GM18519 (cell line): Measurements from ENCODE around the gene PCDHGA8.
"Not testable (repeated sequence)": the region's sequence is repeated elsewhere in the genome, so short reads cannot be mapped to it uniquely, and the experiment has no call there.

Experiments used
- ATAC-seq: cut with Tn5 transposase; IDR thresholded peaks from one replicate; pipeline ENCODE4 v1.9.1; 2021; ENCODE audit warnings: mild to moderate bottlenecking, moderate library complexity; ENCODE audit not compliant: unreplicated experiment, low FRiP score

Gene PCDHGA8

DNA sequence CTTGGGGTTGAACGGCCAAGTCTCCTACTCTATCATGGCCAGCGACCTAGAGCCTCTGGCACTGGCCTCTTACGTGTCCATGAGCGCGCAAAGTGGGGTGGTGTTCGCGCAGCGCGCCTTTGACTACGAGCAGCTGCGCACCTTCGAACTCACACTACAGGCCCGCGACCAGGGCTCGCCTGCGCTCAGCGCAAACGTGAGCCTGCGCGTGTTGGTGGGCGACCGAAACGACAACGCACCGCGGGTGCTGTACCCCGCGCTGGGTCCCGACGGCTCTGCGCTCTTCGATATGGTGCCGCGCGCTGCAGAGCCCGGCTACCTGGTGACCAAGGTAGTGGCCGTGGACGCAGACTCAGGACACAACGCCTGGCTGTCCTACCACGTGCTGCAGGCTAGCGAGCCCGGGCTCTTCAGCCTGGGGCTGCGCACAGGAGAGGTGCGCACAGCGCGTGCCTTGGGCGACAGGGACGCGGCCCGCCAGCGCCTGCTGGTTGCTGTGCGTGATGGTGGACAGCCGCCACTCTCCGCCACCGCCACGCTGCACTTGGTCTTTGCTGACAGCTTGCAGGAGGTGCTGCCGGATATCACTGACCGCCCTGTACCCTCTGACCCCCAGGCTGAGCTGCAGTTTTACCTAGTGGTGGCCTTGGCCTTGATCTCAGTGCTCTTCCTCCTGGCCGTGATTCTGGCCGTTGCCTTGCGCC, 7.3 kb downstream of the PCDHGA8 start:
- no peak for ATAC-seq

- no peak for ATAC-seq
Measured at GRCh38 chr5:141402553-141403243, 10.3 kb downstream of the PCDHGA8 start, which contains the start of gene PCDHGA9. TSS of gene PCDHGA9 (plus strand) at chr5:141402778. CDS start at chr5:141402953, 175 bp downstream.

DNA sequence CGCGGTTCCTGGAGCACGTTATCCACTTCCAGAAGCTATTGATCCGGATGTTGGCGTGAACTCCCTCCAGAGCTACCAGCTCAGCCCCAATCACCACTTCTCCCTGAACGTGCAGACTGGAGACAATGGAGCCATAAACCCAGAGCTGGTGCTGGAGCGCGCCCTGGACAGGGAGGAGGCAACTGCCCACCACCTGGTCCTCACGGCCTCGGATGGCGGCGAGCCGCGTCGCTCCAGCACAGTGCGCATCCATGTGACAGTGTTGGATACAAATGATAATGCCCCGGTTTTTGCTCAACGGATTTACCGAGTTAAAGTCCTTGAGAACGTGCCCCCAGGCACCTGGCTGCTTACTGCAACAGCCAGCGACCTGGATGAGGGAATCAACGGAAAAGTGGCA, 11.0 kb downstream of the PCDHGA8 start:
- no peak for ATAC-seq

- ATAC-seq: not testable (repeated sequence)
Measured at GRCh38 chr5:141407790-141408505, 15.5 kb downstream of the PCDHGA8 start, which contains the start of gene PCDHGB6. TSS of gene PCDHGB6 (plus strand) at chr5:141408021. CDS start at chr5:141408203, 182 bp downstream.

DNA sequence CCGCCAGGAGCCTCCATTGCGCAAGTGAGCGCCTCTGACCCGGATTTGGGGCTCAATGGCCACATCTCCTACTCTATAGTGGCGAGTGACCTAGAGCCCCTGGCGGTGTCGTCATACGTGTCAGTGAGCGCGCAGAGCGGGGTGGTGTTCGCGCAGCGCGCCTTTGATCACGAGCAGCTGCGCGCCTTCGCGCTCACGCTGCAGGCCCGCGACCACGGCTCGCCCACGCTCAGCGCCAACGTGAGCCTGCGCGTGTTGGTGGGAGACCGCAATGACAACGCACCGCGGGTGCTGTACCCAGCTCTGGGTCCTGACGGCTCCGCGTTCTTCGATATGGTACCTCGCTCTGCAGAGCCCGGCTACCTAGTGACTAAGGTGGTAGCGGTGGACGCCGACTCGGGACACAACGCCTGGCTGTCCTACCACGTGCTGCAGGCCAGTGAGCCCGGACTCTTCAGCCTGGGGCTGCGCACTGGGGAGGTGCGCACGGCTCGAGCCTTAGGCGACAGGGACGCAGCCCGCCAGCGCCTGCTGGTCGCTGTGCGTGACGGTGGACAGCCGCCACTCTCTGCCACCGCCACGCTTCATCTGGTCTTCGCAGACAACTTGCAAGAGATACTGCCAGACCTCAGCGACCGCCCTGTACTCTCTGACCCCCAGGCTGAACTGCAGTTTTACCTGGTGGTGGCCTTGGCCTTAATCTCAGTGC, 17.3 kb downstream of the PCDHGA8 start:
- ATAC-seq: no peak

- ATAC-seq: no peak
Measured at GRCh38 chr5:141411575-141411974, 19.1 kb downstream of the PCDHGA8 start.

- ATAC-seq: peak; percentile 74
Measured at GRCh38 chr5:141412854-141413539, 20.6 kb downstream of the PCDHGA8 start, which contains the start of gene PCDHGA10. TSS of gene PCDHGA10 (plus strand) at chr5:141412987. CDS start at chr5:141413176, 189 bp downstream.

DNA sequence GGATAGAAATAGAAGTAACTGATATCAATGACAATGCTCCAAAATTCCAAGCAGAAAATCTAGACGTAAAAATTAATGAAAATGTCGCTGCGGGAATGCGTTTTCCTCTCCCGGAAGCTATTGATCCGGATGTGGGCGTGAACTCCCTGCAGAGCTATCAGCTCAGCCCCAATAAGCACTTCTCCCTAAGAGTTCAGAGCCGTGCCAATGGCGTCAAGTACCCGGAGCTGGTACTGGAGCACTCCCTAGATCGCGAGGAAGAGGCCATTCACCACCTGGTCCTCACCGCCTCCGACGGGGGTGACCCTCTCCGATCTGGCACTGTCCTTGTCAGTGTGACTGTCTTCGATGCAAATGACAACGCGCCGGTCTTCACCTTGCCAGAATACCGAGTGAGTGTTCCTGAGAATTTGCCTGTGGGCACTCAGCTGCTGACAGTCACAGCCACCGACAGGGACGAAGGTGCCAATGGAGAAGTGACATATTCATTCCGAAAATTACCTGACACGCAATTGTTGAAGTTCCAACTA, 21.2 kb downstream of the PCDHGA8 start:
- no peak for ATAC-seq

- ATAC-seq: not testable (repeated sequence)
Measured at GRCh38 chr5:141414548-141415274, 22.3 kb downstream of the PCDHGA8 start.

DNA sequence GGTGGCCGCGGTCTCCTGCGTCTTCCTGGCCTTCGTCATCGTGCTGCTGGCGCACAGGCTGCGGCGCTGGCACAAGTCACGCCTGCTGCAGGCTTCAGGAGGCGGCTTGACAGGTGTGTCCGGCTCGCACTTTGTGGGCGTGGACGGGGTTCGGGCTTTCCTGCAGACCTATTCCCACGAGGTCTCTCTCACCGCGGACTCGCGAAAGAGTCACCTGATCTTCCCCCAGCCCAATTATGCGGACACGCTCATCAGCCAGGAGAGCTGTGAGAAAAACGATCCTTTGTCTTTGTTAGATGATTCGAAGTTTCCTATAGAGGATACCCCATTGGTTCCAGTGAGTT, 22.8 kb downstream of the PCDHGA8 start:
- not testable (repeated sequence) for ATAC-seq

DNA sequence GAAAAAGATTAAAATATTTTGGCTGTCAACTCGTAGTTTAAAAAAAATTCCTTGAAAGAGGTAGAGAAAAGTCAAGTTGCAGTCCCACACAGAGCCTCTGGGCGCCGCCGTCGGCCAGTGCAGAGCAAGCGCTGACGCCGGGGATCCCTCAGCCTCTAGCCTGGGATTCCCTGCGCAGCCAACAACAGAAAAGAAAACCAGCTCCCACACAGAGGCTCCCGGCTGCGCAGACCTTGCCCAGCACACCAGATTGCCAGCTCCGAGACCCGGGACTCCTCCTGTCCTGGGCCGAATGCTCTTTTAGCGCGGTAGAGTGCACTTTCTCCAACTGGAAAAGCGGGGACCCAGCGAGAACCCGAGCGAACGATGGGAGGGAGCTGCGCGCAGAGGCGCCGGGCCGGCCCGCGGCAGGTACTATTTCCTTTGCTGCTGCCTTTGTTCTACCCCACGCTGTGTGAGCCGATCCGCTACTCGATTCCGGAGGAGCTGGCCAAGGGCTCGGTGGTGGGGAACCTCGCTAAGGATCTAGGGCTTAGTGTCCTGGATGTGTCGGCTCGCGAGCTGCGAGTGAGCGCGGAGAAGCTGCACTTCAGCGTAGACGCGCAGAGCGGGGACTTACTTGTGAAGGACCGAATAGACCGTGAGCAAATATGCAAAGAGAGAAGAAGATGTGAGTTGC, 25.2 kb downstream of the PCDHGA8 start, which contains the start of gene PCDHGB7:
TSS of gene PCDHGB7 (plus strand) at position 184 of the 679 bp plus-strand sequence. CDS start at position 367, 183 bp downstream.
- ATAC-seq: peak; percentile 60

- no peak for ATAC-seq
Measured at GRCh38 chr5:141419074-141419880, 26.8 kb downstream of the PCDHGA8 start.

- no peak for ATAC-seq
Measured at GRCh38 chr5:141420855-141421488, 28.5 kb downstream of the PCDHGA8 start, which contains the start of gene PCDHGA11. TSS of gene PCDHGA11 (plus strand) at chr5:141421051. CDS start at chr5:141421228, 177 bp downstream.

DNA sequence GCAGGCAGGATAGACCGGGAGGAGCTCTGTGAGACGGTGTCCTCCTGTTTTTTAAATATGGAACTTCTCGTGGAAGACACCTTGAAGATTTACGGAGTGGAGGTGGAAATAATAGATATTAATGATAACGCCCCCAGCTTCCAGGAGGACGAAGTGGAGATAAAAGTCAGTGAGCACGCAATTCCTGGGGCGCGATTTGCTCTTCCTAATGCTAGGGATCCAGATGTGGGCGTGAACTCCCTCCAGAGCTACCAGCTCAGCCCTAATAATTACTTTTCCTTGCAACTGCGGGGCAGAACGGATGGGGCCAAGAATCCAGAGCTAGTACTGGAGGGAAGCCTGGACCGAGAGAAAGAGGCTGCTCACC, 29.0 kb downstream of the PCDHGA8 start:
- no peak for ATAC-seq

DNA sequence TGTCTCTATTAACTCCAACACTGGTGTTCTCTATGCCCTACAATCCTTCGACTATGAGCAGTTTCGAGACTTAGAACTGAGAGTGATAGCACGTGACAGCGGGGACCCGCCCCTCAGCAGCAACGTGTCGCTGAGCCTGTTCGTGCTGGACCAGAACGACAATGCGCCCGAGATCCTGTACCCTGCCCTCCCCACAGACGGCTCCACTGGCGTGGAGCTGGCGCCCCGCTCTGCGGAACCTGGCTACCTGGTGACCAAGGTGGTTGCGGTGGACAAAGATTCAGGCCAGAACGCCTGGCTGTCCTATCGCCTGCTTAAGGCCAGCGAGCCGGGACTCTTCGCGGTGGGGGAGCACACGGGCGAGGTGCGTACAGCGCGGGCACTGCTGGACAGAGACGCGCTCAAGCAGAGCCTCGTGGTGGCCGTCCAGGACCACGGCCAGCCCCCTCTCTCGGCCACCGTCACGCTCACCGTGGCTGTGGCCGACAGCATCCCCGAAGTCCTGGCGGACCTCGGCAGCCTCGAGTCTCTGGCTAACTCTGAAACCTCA, 30.4 kb downstream of the PCDHGA8 start:
- no peak for ATAC-seq

DNA sequence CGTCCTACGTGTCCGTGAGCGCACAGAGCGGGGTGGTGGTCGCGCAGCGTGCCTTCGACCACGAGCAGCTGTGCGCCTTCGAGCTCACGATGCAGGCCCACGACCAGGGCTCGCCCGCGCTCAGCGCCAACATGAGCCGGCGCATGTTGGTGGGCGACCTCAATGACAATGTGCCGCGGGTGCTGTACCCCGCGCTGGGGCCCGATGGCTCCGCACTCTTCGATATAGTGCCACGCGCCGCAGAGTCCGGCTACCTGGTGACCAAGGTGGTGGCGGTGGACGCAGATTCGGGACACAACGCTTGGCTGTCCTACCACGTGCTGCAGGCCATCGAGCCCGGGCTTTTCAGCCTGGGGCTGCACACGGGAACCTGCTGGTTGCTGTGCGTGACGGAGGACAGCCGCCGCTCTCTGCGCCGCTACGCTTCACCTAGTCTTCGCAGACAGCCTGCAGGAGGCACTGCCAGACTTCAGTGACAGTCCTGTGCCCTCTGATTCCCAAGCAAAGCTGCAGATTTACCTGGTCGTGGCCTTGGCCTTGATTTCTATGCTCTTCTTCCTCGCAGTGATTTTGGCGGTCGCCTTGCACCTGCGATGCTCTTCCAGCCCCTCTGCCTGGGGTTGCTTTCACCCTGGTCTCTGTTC, 35.5 kb downstream of the PCDHGA8 start:
- ATAC-seq: no peak
